ENCODE measurements around the gene RPTOR. TPM values are rescaled to one million over a fixed set of nuclear protein-coding genes. Genes with fewer than 3 reads are reported as not detected.
A peak's percentile ranks its signal among the peaks of the same experiment; 100 is the strongest.

RPTOR gene
- polyA plus RNA-seq, 2 donors: 7.1 to 10.5 TPM

DNA sequence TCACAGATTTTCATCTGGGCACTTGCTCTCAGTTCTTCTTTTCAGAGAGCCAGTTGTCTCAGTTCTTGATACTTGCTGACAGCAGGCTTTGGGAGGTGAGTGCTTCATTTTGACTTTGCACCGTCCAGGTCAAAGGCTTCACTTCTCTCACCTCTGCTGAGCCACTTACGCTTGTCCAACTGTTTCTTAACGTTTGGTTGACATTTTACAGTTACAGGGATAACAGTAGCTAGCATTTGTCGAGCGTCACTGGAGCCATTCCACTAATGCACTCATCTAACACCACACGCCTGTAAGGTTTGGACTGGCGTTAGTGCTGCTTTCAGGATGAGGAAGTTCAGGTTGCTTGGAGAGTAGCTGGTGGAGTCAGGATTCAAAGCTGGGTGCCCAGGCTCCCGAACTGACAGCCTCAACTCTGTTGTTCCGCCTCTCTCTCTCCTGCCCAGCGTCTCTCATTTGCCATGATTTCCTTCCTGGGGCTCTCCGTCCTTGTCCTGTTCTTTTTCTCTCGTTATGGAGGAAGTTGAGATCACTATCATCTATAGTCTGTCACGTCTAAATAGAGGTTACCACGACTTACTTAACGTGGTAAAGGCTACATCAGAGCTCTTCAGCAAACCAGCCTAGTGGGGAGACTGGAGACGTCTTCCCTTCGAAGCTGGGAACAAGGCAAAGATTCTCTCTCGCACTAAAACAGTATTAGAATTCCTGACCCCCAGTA, 220.8 kb downstream of the RPTOR start:
- H3K4me3 ChIP-seq (ENCODE audit: low read depth in 1 of 2, low read length in 2 of 2): no peak overlapping the region
- peak overlapping the region in 1 of 2 donors; percentile 16 for H3K27ac ChIP-seq (ENCODE audit: low read depth in 2 of 2, low read length in 1 of 2)
- peaks cover 0 to 5% of the 10 kb centered on the region in 2 donors for H3K36me3 ChIP-seq (ENCODE audit: control insufficient read depth in 2 of 2, insufficient read depth in 2 of 2, low read length in 1 of 2)
- H3K4me1 ChIP-seq (ENCODE audit: control insufficient read depth in 2 of 2, insufficient read depth in 2 of 2, low read length in 1 of 2): no peaks in the 10 kb centered on the region
- H3K9me3 ChIP-seq (ENCODE audit: control insufficient read depth in 2 of 2, insufficient read depth in 1 of 2, low read depth in 1 of 2, low read length in 1 of 2): no peaks in the 10 kb centered on the region
- WGBS, 2 donors: 76 to 79% methylated on average over 18 of the region's 18 CpGs
- no peaks in the 10 kb centered on the region for H3K27me3 ChIP-seq (ENCODE audit: control insufficient read depth in 1 of 2, insufficient read depth in 2 of 2, low read length in 2 of 2)

DNA sequence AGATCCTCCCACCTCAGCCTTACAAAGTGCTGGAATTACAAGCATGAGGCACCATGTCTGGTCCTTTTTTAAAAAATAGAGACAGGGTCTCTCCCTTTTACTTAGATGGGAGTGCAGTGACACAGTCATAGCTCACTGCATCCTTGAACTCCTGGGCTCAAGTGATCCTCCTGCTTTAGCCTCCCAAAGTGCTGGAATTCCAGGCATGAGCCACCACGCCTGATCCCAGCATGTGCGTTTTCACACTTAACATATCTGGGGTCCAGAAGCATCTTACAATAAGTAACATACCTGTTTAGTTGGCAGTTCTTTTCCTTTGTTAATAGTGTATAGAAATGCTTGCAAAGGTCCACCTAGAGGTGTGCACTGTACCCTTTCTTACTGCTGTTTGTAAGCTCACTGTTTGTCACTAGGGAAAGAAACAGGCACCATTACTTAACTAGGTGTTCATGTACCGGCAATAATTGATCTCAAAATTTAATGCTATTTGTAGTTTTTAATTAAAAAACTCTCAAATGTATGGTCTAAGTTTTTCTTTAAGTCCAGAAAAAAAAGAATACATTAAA, 221.7 kb downstream of the RPTOR start:
- Histone ChIP-seq H3K36me3 (ENCODE audit: control insufficient read depth in 2 of 2, insufficient read depth in 2 of 2, low read length in 1 of 2) (peaks cover 0 to 13% of the 10 kb centered on the region in 2 donors), H3K27ac (ENCODE audit: low read depth in 2 of 2, low read length in 1 of 2) (no peak overlapping the region), H3K4me3 (ENCODE audit: low read depth in 1 of 2, low read length in 2 of 2) (no peak overlapping the region), H3K4me1 (ENCODE audit: control insufficient read depth in 2 of 2, insufficient read depth in 2 of 2, low read length in 1 of 2) (no peaks in the 10 kb centered on the region), H3K9me3 (ENCODE audit: control insufficient read depth in 2 of 2, insufficient read depth in 1 of 2, low read depth in 1 of 2, low read length in 1 of 2) (no peaks in the 10 kb centered on the region), H3K27me3 (ENCODE audit: control insufficient read depth in 1 of 2, insufficient read depth in 2 of 2, low read length in 2 of 2) (no peaks in the 10 kb centered on the region)
- whole genome bisulfite sequencing, 2 donors: 96 to 98% methylated on average over 3 of the region's 3 CpGs

DNA sequence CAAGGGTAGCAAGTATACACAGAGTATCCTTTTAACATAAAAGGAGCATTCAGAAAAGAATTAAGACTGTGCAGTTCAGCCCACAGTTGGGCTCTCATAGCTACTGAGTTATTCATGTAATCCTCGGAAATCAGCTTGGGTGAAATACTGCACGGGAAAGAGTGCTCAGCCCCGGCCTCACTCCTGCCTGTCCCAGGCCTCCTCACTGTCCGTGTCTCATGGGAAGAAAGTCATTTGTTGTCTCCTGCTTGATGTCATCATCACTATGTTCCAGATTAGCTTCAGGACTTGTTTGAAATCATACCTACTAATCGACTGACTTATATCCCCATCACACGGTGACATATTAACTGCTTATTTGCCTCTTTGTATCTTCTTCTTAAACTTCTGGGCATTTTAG, 223.8 kb downstream of the RPTOR start:
- Histone ChIP-seq H3K27me3 (ENCODE audit: control insufficient read depth in 1 of 2, insufficient read depth in 2 of 2, low read length in 2 of 2) (no peaks in the 10 kb centered on the region), H3K4me1 (ENCODE audit: control insufficient read depth in 2 of 2, insufficient read depth in 2 of 2, low read length in 1 of 2) (no peaks in the 10 kb centered on the region), H3K9me3 (ENCODE audit: control insufficient read depth in 2 of 2, insufficient read depth in 1 of 2, low read depth in 1 of 2, low read length in 1 of 2) (no peaks in the 10 kb centered on the region), H3K36me3 (ENCODE audit: control insufficient read depth in 2 of 2, insufficient read depth in 2 of 2, low read length in 1 of 2) (peaks cover 0 to 13% of the 10 kb centered on the region in 2 donors), H3K4me3 (ENCODE audit: low read depth in 1 of 2, low read length in 2 of 2) (no peak overlapping the region), H3K27ac (ENCODE audit: low read depth in 2 of 2, low read length in 1 of 2) (no peak overlapping the region)
- 77 to 82% methylated on average over 6 of the region's 6 CpGs for WGBS, 2 donors

DNA sequence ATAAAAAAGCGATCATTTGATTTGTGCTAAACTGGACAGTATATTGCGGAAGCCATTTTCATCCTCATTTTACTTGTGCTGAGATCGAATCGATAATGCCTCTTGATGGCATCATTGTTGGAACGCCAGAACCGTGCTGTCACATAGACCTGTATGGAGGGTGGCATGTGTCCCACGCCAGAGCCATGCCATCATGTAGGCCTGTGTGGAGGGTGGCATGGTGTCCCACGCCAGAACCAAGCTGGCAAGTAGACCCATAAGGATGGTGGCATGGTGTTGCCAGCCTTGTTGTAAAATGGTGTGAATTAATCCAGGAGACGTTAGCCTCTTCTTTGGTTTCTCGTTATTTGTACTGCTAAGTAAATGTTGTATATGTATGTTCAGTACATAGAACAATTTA, 224.3 kb downstream of the RPTOR start:
- Histone ChIP-seq H3K27ac (ENCODE audit: low read depth in 2 of 2, low read length in 1 of 2) (no peak overlapping the region), H3K36me3 (ENCODE audit: control insufficient read depth in 2 of 2, insufficient read depth in 2 of 2, low read length in 1 of 2) (peaks cover 0 to 13% of the 10 kb centered on the region in 2 donors), H3K9me3 (ENCODE audit: control insufficient read depth in 2 of 2, insufficient read depth in 1 of 2, low read depth in 1 of 2, low read length in 1 of 2) (no peaks in the 10 kb centered on the region), H3K4me1 (ENCODE audit: control insufficient read depth in 2 of 2, insufficient read depth in 2 of 2, low read length in 1 of 2) (no peaks in the 10 kb centered on the region), H3K27me3 (ENCODE audit: control insufficient read depth in 1 of 2, insufficient read depth in 2 of 2, low read length in 2 of 2) (no peaks in the 10 kb centered on the region), H3K4me3 (ENCODE audit: low read depth in 1 of 2, low read length in 2 of 2) (no peak overlapping the region)
- WGBS, 2 donors: 95 to 96% methylated on average over 10 of the region's 10 CpGs

DNA sequence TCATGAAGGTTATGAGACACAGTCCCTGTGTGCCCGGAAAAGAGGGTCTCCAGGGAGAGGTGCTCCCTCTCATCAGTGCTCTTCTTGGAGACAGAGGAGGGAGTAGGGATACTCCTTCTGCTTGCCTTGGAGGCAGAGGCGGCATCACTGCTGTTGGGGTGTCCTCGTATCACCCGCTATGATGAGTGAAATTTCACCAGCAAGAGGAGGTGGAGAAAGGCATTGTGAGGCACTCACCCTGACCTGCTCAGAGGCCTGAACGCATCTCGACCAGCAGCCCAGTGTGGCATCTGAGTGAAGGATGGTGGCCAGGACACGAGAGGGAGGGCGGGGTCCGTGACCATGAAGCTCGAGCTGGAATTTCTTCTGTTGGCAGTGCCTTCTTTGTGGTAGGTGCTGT, 224.9 kb downstream of the RPTOR start:
- no peaks in the 10 kb centered on the region for H3K27me3 ChIP-seq (ENCODE audit: control insufficient read depth in 1 of 2, insufficient read depth in 2 of 2, low read length in 2 of 2)
- 91 to 92% methylated on average over 10 of the region's 10 CpGs for WGBS, 2 donors
- H3K9me3 ChIP-seq (ENCODE audit: control insufficient read depth in 2 of 2, insufficient read depth in 1 of 2, low read depth in 1 of 2, low read length in 1 of 2): no peaks in the 10 kb centered on the region
- no peak overlapping the region for H3K27ac ChIP-seq (ENCODE audit: low read depth in 2 of 2, low read length in 1 of 2)
- H3K4me1 ChIP-seq (ENCODE audit: control insufficient read depth in 2 of 2, insufficient read depth in 2 of 2, low read length in 1 of 2): peaks cover 0 to under 1% of the 10 kb centered on the region in 2 donors
- no peak overlapping the region for H3K4me3 ChIP-seq (ENCODE audit: low read depth in 1 of 2, low read length in 2 of 2)
- peaks cover 0 to 16% of the 10 kb centered on the region in 2 donors for H3K36me3 ChIP-seq (ENCODE audit: control insufficient read depth in 2 of 2, insufficient read depth in 2 of 2, low read length in 1 of 2)

DNA sequence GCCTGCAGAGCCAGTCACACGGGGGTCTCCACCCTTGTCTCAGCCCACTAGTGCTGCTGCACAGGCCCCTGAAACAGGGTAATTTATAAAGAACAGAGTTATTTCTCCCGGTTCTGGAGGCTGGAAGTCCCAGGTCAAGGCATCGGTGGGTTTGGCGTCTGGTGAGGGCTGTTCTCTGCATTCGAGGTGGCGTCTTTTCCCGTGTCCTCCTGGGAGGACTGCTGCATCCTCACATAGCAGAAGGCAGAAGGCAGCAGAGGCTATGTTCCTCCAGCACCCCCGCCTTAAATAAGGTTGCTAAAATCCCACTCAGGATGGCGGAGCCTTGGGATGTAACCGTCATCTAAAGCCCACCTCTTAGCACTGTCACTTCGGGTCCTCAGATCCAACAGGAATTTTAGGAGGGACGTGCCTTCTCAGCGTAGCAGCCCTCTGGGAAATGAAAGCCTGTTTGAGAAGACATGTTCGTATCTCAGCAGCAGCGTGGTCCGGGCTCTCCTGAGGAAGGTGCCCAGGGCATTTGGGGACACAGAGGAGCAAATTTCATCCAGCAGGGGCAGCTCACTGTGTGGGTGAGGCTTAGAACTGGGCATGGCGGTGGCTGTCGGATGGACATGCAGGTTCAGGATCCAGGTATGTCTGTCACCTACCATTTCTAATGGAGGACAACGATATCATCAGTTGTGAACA, 225.4 kb downstream of the RPTOR start:
- WGBS, 2 donors: 91 to 93% methylated on average over 19 of the region's 19 CpGs
- H3K36me3 ChIP-seq (ENCODE audit: control insufficient read depth in 2 of 2, insufficient read depth in 2 of 2, low read length in 1 of 2): peaks cover 0 to 17% of the 10 kb centered on the region in 2 donors

DNA sequence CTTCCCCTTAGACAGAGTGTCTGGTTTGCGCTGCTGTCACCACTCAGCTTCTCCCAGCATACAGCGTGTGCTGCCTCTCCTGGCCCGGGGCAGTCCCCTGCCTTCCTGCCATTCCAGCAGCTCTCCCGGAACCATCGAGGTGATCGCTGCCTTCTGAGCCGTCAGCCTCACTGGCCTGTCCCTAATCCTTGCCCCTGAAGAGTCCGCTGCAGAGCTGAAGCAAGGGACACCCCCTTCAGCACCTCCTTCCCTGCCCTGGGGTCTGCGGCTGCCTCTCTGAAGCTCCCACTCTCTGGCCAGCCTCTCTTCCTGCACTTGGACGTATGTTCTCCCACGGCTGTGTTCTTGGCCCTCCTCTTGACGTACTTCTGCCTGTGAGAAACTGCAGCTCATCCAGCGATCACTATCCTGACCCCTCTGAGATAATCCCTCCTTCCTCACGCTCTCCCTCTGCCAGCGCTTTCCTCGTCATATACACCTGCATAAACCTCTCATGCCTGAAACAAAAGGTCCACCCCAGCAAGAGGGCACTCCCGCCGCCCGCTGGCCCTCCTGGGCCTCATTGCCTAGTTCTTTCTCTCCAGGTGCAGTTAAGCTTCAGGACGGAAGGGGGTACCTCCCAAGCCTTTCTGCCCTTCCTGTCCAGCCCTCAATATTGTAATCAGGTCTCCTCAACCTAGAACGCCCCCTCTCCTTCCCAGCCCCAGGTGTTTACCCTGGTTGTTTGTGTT, 226.4 kb downstream of the RPTOR start:
- Histone ChIP-seq H3K4me1 (ENCODE audit: control insufficient read depth in 2 of 2, insufficient read depth in 2 of 2, low read length in 1 of 2) (peaks cover 0 to 4% of the 10 kb centered on the region in 2 donors), H3K27me3 (ENCODE audit: control insufficient read depth in 1 of 2, insufficient read depth in 2 of 2, low read length in 2 of 2) (no peaks in the 10 kb centered on the region), H3K27ac (ENCODE audit: low read depth in 2 of 2, low read length in 1 of 2) (no peak overlapping the region), H3K36me3 (ENCODE audit: control insufficient read depth in 2 of 2, insufficient read depth in 2 of 2, low read length in 1 of 2) (peaks cover 0 to 17% of the 10 kb centered on the region in 2 donors), H3K4me3 (ENCODE audit: low read depth in 1 of 2, low read length in 2 of 2) (no peak overlapping the region), H3K9me3 (ENCODE audit: control insufficient read depth in 2 of 2, insufficient read depth in 1 of 2, low read depth in 1 of 2, low read length in 1 of 2) (no peaks in the 10 kb centered on the region)
- 94% methylated on average over 21 of the region's 21 CpGs for WGBS, 2 donors

More for the DNA sequence above, 225.4 kb downstream of the RPTOR start:
- Histone ChIP-seq H3K4me1 (ENCODE audit: control insufficient read depth in 2 of 2, insufficient read depth in 2 of 2, low read length in 1 of 2) (peaks cover 0 to 4% of the 10 kb centered on the region in 2 donors), H3K4me3 (ENCODE audit: low read depth in 1 of 2, low read length in 2 of 2) (no peak overlapping the region), H3K9me3 (ENCODE audit: control insufficient read depth in 2 of 2, insufficient read depth in 1 of 2, low read depth in 1 of 2, low read length in 1 of 2) (no peaks in the 10 kb centered on the region), H3K27me3 (ENCODE audit: control insufficient read depth in 1 of 2, insufficient read depth in 2 of 2, low read length in 2 of 2) (no peaks in the 10 kb centered on the region), H3K27ac (ENCODE audit: low read depth in 2 of 2, low read length in 1 of 2) (no peak overlapping the region)

DNA sequence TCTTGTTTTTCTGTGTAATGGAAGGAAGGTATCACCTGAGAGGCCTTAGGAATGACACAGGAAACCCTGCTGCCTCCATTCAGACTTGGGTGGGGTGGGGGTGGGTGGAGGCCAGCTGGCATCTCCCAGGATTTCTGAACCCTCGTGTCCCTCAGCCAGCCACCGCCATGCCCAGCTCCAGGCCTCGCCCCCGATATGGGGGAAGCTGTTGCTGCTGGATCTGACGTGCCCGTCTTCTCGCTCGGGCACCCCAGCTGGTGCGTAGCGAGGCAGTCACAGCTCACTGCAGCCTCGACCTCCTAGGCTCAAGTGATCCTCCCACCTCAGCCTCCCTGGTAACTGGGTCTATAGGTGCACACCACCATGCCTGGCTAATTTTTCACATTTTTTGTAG, 227.0 kb downstream of the RPTOR start:
- Histone ChIP-seq H3K27me3 (ENCODE audit: control insufficient read depth in 1 of 2, insufficient read depth in 2 of 2, low read length in 2 of 2) (no peaks in the 10 kb centered on the region), H3K4me1 (ENCODE audit: control insufficient read depth in 2 of 2, insufficient read depth in 2 of 2, low read length in 1 of 2) (peaks cover 0 to 4% of the 10 kb centered on the region in 2 donors), H3K36me3 (ENCODE audit: control insufficient read depth in 2 of 2, insufficient read depth in 2 of 2, low read length in 1 of 2) (peaks cover 0 to 17% of the 10 kb centered on the region in 2 donors), H3K27ac (ENCODE audit: low read depth in 2 of 2, low read length in 1 of 2) (no peak overlapping the region), H3K4me3 (ENCODE audit: low read depth in 1 of 2, low read length in 2 of 2) (no peak overlapping the region), H3K9me3 (ENCODE audit: control insufficient read depth in 2 of 2, insufficient read depth in 1 of 2, low read depth in 1 of 2, low read length in 1 of 2) (no peaks in the 10 kb centered on the region)
- 89 to 91% methylated on average over 11 of the region's 11 CpGs for WGBS, 2 donors

DNA sequence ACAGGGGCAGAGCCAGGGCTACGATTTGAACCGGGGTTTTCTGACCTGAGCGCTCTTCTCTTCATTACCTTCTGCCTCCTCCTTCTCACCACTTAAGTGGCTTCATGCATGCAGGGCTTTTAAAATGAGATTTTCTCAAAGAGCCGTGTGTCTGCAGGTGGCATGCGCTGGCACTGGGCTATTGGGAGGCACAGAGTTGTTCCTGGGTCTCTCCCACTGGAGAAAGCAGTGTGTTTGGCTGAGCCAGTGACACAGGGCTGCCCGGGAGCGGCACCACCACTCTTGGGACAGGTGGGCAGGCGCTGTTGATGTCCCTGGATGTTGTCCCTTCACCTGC, 228.2 kb downstream of the RPTOR start:
- Histone ChIP-seq H3K27me3 (ENCODE audit: control insufficient read depth in 1 of 2, insufficient read depth in 2 of 2, low read length in 2 of 2) (no peaks in the 10 kb centered on the region), H3K4me3 (ENCODE audit: low read depth in 1 of 2, low read length in 2 of 2) (no peak overlapping the region), H3K27ac (ENCODE audit: low read depth in 2 of 2, low read length in 1 of 2) (no peak overlapping the region), H3K36me3 (ENCODE audit: control insufficient read depth in 2 of 2, insufficient read depth in 2 of 2, low read length in 1 of 2) (peaks cover 0 to 17% of the 10 kb centered on the region in 2 donors), H3K4me1 (ENCODE audit: control insufficient read depth in 2 of 2, insufficient read depth in 2 of 2, low read length in 1 of 2) (peaks cover 0 to 4% of the 10 kb centered on the region in 2 donors), H3K9me3 (ENCODE audit: control insufficient read depth in 2 of 2, insufficient read depth in 1 of 2, low read depth in 1 of 2, low read length in 1 of 2) (no peaks in the 10 kb centered on the region)
- WGBS, 2 donors: 84 to 86% methylated on average over 8 of the region's 8 CpGs
